Measurements from ENCODE around the gene FAM9C. TPM values are rescaled to one million over a fixed set of nuclear protein-coding genes. Genes with fewer than 3 reads are reported as not detected.

Gene FAM9C
- total RNA-seq, 4 donors from 2014 or later: not detected

DNA sequence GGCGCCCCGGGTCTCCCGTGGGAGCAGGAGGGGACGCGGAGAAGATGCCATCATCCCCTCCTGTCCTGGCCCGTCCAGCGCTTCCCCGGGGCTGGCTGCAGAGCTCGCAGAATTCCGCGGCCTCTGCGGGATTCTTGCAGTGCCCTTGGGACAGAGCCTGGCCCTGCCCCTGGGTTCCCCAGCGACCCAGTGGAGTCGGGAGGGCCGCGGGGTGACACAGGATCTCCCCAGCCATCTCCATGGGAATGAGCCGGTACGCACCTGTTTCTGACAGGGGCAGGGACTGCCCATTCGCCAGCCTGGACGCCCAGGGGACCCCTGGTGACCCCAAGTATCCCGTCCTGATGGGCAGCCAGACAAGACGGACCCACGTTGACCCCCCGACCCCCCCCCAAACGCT lies 482 bp downstream of the FAM9C start:
- Histone ChIP-seq H3K36me3 (no peaks in the 10 kb centered on the region), H3K9me3 (no peaks in the 10 kb centered on the region), H3K27ac (replicated peaks in 1 of 4) (no peak overlapping the region), H3K4me3 (no peak overlapping the region), H3K27me3 (no peaks in the 10 kb centered on the region), H3K4me1 (peaks cover 0 to 11% (median 5%) of the 10 kb centered on the region in 4 donors)
- no peak for DNase-seq (ENCODE audit: extremely low spot score)
- intact Hi-C loops (cut with DNase I): no loop called here
- TF ChIP-seq EP300 (IDR thresholded peaks at IDR 0.05) (no peak), POLR2A (IDR thresholded peaks at IDR 0.05; ENCODE audit: low read depth) (no peak), POLR2AphosphoS5 (IDR thresholded peaks at IDR 0.05) (no peak)
- TF ChIP-seq, protein P1, sequence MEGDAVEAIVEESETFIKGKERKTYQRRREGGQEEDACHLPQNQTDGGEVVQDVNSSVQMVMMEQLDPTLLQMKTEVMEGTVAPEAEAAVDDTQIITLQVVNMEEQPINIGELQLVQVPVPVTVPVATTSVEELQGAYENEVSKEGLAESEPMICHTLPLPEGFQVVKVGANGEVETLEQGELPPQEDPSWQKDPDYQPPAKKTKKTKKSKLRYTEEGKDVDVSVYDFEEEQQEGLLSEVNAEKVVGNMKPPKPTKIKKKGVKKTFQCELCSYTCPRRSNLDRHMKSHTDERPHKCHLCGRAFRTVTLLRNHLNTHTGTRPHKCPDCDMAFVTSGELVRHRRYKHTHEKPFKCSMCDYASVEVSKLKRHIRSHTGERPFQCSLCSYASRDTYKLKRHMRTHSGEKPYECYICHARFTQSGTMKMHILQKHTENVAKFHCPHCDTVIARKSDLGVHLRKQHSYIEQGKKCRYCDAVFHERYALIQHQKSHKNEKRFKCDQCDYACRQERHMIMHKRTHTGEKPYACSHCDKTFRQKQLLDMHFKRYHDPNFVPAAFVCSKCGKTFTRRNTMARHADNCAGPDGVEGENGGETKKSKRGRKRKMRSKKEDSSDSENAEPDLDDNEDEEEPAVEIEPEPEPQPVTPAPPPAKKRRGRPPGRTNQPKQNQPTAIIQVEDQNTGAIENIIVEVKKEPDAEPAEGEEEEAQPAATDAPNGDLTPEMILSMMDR (IDR thresholded peaks at IDR 0.05): no peak
- WGBS: 93% methylated on average over 6 of the region's 25 CpGs

DNA sequence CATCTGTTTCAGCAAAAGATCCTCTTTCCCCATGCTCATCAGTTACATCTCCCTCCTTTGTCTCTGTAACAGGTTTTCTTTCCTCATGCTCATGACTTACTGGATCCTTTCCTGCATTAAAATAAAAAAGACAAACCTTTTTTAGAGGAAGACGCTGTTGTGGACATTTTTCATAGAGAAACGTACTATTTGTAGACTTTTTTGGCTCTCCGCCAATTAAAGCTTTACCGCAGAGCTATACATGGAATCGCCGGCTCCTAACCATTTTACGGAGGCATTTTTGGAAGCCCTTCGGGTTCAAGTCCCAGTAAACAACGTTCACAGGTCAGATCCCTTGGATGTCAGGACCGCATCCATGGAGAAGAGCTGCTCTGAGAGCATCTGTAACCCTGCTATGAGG lies 1.3 kb downstream of the FAM9C start:
- TF ChIP-seq EP300 (IDR thresholded peaks at IDR 0.05) (no peak), POLR2A (IDR thresholded peaks at IDR 0.05; ENCODE audit: low read depth) (no peak), POLR2AphosphoS5 (IDR thresholded peaks at IDR 0.05) (no peak)
- Histone ChIP-seq H3K9me3 (no peaks in the 10 kb centered on the region), H3K4me3 (no peak overlapping the region), H3K4me1 (peaks cover 0 to 11% (median 5%) of the 10 kb centered on the region in 4 donors), H3K27me3 (no peaks in the 10 kb centered on the region), H3K27ac (replicated peaks in 1 of 4) (no peak overlapping the region), H3K36me3 (no peaks in the 10 kb centered on the region)
- intact Hi-C loops (cut with DNase I): no loop called here
- DNase-seq (ENCODE audit: extremely low spot score): no peak
- WGBS: 66% methylated on average over 8 of the region's 10 CpGs

- no peaks in the 10 kb centered on the region for H3K4me1 ChIP-seq
- DNase-seq (ENCODE audit: extremely low spot score): no peak
- H3K4me3 ChIP-seq: no peak overlapping the region
- H3K9me3 ChIP-seq: no peaks in the 10 kb centered on the region
- no peaks in the 10 kb centered on the region for H3K36me3 ChIP-seq
- H3K27ac ChIP-seq (replicated peaks in 1 of 4): no peak overlapping the region
- WGBS: 65% methylated on average over 3 of the region's 3 CpGs
- TF ChIP-seq, protein P1 (IDR thresholded peaks at IDR 0.05): no peak
- no peak for TF ChIP-seq EP300 (IDR thresholded peaks at IDR 0.05)
- no peak for TF ChIP-seq POLR2AphosphoS5 (IDR thresholded peaks at IDR 0.05)
- TF ChIP-seq POLR2A (IDR thresholded peaks at IDR 0.05; ENCODE audit: low read depth): no peak
- H3K27me3 ChIP-seq: no peaks in the 10 kb centered on the region
- intact Hi-C loops (cut with DNase I): no loop called here
Measured at GRCh38 chrX:13036896-13037295, 7.5 kb downstream of the FAM9C start.

DNA sequence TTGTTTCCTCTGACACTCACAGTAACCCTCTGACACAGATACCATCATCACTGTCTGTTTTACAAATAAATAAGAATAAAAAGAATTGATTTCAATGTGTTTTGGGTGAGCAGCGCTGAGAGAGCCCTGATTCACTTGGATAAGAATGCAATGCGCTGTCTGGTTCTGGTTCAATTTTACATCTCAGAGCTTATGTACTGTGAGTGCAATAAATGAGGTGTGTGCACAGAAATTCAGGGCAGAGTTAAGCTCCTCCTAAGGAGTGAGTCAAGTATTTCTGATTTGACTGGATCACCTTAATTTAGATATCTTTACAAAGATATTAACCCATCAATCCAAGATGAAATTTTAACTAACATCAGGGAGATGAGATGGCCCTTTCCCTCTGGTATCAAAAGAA lies 11.2 kb downstream of the FAM9C start:
- TF ChIP-seq POLR2AphosphoS5 (IDR thresholded peaks at IDR 0.05) (no peak), POLR2A (IDR thresholded peaks at IDR 0.05; ENCODE audit: low read depth) (no peak), EP300 (IDR thresholded peaks at IDR 0.05) (no peak)
- TF ChIP-seq, protein P1 (IDR thresholded peaks at IDR 0.05): no peak
- intact Hi-C loops (cut with DNase I): no loop called here
- DNase-seq (ENCODE audit: extremely low spot score): no peak
- 88% methylated on average over 2 of the region's 2 CpGs for WGBS
- H3K4me3 ChIP-seq: no peak overlapping the region
- H3K4me1 ChIP-seq: peaks cover 13 to 22% (median 21%) of the 10 kb centered on the region in 4 donors
- no peak overlapping the region for H3K27ac ChIP-seq (replicated peaks in 1 of 4)
- no peaks in the 10 kb centered on the region for H3K9me3 ChIP-seq
- no peaks in the 10 kb centered on the region for H3K27me3 ChIP-seq
- H3K36me3 ChIP-seq: no peaks in the 10 kb centered on the region

DNA sequence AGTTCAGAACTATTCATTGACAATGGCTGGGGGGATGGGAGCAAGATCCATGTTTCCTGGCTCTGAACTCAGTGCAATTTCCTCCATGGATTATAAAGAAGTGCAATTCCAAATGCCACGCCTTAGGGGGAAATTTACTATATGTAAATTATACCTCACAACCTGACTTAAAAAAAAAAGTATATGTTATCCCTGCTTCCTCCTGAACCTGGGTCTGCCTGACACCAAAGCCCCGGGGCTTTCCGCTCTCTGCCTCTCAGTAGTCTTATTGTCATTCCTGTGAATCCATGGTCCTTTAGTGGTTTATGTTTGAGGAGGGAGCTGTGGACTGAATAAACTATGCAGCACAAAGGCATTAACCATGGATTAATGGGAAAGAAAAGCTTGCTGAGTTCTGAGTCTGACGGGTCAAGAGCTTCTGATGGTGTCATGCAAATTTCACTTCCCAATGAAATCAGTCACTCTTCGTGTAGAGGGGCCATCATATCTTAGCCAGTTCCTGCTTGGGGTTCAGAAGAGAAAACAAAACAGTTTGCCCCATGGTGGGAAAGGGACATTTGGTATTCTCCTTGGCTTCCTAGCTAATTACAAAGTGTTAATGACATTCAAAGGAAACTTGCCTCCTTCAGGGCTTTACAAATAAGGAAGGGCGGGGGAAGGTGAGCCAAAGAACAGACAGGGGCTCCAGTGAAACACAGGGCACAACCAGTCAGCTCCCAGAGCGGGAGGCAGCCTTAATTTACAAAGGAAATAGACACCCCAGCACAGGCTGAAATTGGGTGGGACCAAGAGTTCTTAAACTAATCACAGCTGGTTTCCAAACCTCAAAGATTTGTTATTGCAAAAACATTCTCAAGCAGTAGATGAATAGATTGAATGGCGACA lies 14.3 kb downstream of the FAM9C start:
- Histone ChIP-seq H3K27ac (replicated peaks in 1 of 4) (peak overlapping the region in 3 of 4 donors; percentile 33 to 49 (median 35)), H3K27me3 (no peaks in the 10 kb centered on the region), H3K36me3 (no peaks in the 10 kb centered on the region), H3K4me1 (peaks cover 13 to 22% (median 21%) of the 10 kb centered on the region in 4 donors), H3K4me3 (no peak overlapping the region), H3K9me3 (no peaks in the 10 kb centered on the region)
- intact Hi-C loops (cut with DNase I): no loop called here
- DNase-seq (ENCODE audit: extremely low spot score): no peak
- TF ChIP-seq POLR2A (IDR thresholded peaks at IDR 0.05; ENCODE audit: low read depth): no peak
- TF ChIP-seq, protein P1 (IDR thresholded peaks at IDR 0.05): no peak
- TF ChIP-seq POLR2AphosphoS5 (IDR thresholded peaks at IDR 0.05): no peak
- no peak for TF ChIP-seq EP300 (IDR thresholded peaks at IDR 0.05)
- 37% methylated on average over 8 of the region's 8 CpGs for WGBS

All from esophagus muscularis mucosa (tissue), 4 donors.